ENCODE results near the gene NEDD8.

NEDD8 gene

GRCh38 chr14:24215495-24216344 is 16.4 kb downstream of the NEDD8 start, which contains the start of gene MDP1:
TSS of gene MDP1 (minus strand) at chr14:24216066. CDS start at chr14:24215955, 111 bp downstream.
- H3K9ac ChIP-seq (ENCODE audit: low read depth, low read length, poor library complexity, severe bottlenecking) = peak within 1 kb of the TSS; percentile 95
- H3K9me3 ChIP-seq (ENCODE audit: insufficient read depth, low read depth, low read length) = no peaks in the 10 kb centered on the region
- peaks cover 29% of the 10 kb centered on the region for H3K4me1 ChIP-seq (ENCODE audit: insufficient read depth, low read length, poor library complexity, severe bottlenecking)
- no peaks in the 10 kb centered on the region for H3K27me3 ChIP-seq (ENCODE audit: insufficient read depth, low read length, poor library complexity, severe bottlenecking)
- H4K20me1 ChIP-seq (ENCODE audit: insufficient read depth, low read length, poor library complexity, severe bottlenecking) = no peaks in the 10 kb centered on the region
- H3K4me3 ChIP-seq (ENCODE audit: low read length, poor library complexity, severe bottlenecking) = peak within 1 kb of the TSS; percentile 99
- peaks cover 32% of the 10 kb centered on the region for H3K79me2 ChIP-seq (ENCODE audit: insufficient read depth, low read length)
- H3F3A ChIP-seq (ENCODE audit: low read depth) = peaks cover 9% of the 10 kb centered on the region; the same call in 1 of the 2 replicates
- H3K36me3 ChIP-seq (ENCODE audit: insufficient read depth, low read length) = no peaks in the 10 kb centered on the region; the same call in 1 of the 2 replicates
- H3K4me2 ChIP-seq (ENCODE audit: low read depth, low read length, poor library complexity, severe bottlenecking) = peak within 1 kb of the TSS; percentile 78
- no peak for TF ChIP-seq EZH2phosphoT487 (IDR thresholded peaks at IDR 0.05; ENCODE audit: borderline replicate concordance)
- TF ChIP-seq CTCF (conservative IDR thresholded peaks at IDR 0.05; ENCODE audit: low read length) = peak; percentile 78
- no peaks in the 10 kb centered on the region for H3K9me2 ChIP-seq (replicated peaks; ENCODE audit: low read depth, low read length)
- H2AFZ ChIP-seq (ENCODE audit: low read length) = peak within 1 kb of the TSS; percentile 96

GRCh38 chr14:24213866-24214662 is 18.1 kb downstream of the NEDD8 start:
- H3K4me3 ChIP-seq (ENCODE audit: low read length, poor library complexity, severe bottlenecking) = peak overlapping the region; percentile 99
- peak overlapping the region; percentile 88 for H3K9ac ChIP-seq (ENCODE audit: low read depth, low read length, poor library complexity, severe bottlenecking)
- no peaks in the 10 kb centered on the region for H3K9me3 ChIP-seq (ENCODE audit: insufficient read depth, low read depth, low read length)
- H3K4me2 ChIP-seq (ENCODE audit: low read depth, low read length, poor library complexity, severe bottlenecking) = peak overlapping the region; percentile 78
- H3K4me1 ChIP-seq (ENCODE audit: insufficient read depth, low read length, poor library complexity, severe bottlenecking) = peaks cover 29% of the 10 kb centered on the region
- no peaks in the 10 kb centered on the region for H3K9me2 ChIP-seq (replicated peaks; ENCODE audit: low read depth, low read length)
- H3K79me2 ChIP-seq (ENCODE audit: insufficient read depth, low read length) = peaks cover 44% of the 10 kb centered on the region
- TF ChIP-seq EZH2phosphoT487 (IDR thresholded peaks at IDR 0.05; ENCODE audit: borderline replicate concordance) (no peak), CTCF (conservative IDR thresholded peaks at IDR 0.05; ENCODE audit: low read length) (peak; percentile 39; the same call in 1 of the 2 replicates)
- peaks cover 13% of the 10 kb centered on the region; the same call in 1 of the 2 replicates for H3K36me3 ChIP-seq (ENCODE audit: insufficient read depth, low read length)
- H3F3A ChIP-seq (ENCODE audit: low read depth) = peaks cover 9% of the 10 kb centered on the region; the same call in 1 of the 2 replicates
- no peak overlapping the region for H2AFZ ChIP-seq (ENCODE audit: low read length)
- no peaks in the 10 kb centered on the region for H3K27me3 ChIP-seq (ENCODE audit: insufficient read depth, low read length, poor library complexity, severe bottlenecking)
- H4K20me1 ChIP-seq (ENCODE audit: insufficient read depth, low read length, poor library complexity, severe bottlenecking) = peaks cover 5% of the 10 kb centered on the region

GRCh38 chr14:24212924-24213865 is 19.0 kb downstream of the NEDD8 start, which contains the start of gene CHMP4A:
TSS of gene CHMP4A (minus strand) at chr14:24213488. CDS start at chr14:24213439, 49 bp downstream.
- Histone ChIP-seq H3K36me3 (ENCODE audit: insufficient read depth, low read length) (peaks cover 13% of the 10 kb centered on the region; the same call in 1 of the 2 replicates), H3K27me3 (ENCODE audit: insufficient read depth, low read length, poor library complexity, severe bottlenecking) (no peaks in the 10 kb centered on the region), H3K4me1 (ENCODE audit: insufficient read depth, low read length, poor library complexity, severe bottlenecking) (peaks cover 29% of the 10 kb centered on the region), H3K4me2 (ENCODE audit: low read depth, low read length, poor library complexity, severe bottlenecking) (peak within 1 kb of the TSS; percentile 78), H3K9me2 (replicated peaks; ENCODE audit: low read depth, low read length) (no peaks in the 10 kb centered on the region), H3K4me3 (ENCODE audit: low read length, poor library complexity, severe bottlenecking) (peak within 1 kb of the TSS; percentile 99), H3K9ac (ENCODE audit: low read depth, low read length, poor library complexity, severe bottlenecking) (peak within 1 kb of the TSS; percentile 88), H2AFZ (ENCODE audit: low read length) (peak within 1 kb of the TSS; percentile 71), H3F3A (ENCODE audit: low read depth) (peaks cover 9% of the 10 kb centered on the region; the same call in 1 of the 2 replicates), H4K20me1 (ENCODE audit: insufficient read depth, low read length, poor library complexity, severe bottlenecking) (peaks cover 5% of the 10 kb centered on the region), H3K9me3 (ENCODE audit: insufficient read depth, low read depth, low read length) (no peaks in the 10 kb centered on the region), H3K79me2 (ENCODE audit: insufficient read depth, low read length) (peaks cover 44% of the 10 kb centered on the region)
- TF ChIP-seq EZH2phosphoT487 (IDR thresholded peaks at IDR 0.05; ENCODE audit: borderline replicate concordance) (no peak), CTCF (conservative IDR thresholded peaks at IDR 0.05; ENCODE audit: low read length) (no peak)
